ENCODE data around the gene GPR25.

GRCh38 chr1:200866521-200866920 lies 6.3 kb upstream of the GPR25 start:
- TF ChIP-seq CTCF (IDR thresholded peaks at IDR 0.05; ENCODE audit: insufficient read depth, low read length, poor library complexity, severe bottlenecking) (no peak), EZH2phosphoT487 (conservative IDR thresholded peaks at IDR 0.05; ENCODE audit: low read length) (no peak)

All from SU-DHL-6 (cell line).